Keratinocyte (primary cell): Measurements from ENCODE around the gene BRI3BP. TPM values are rescaled to one million over a fixed set of nuclear protein-coding genes. Genes with fewer than 3 reads are reported as not detected.

ENCODE experiments used
- DNase-seq: peaks from one replicate; pipeline ENCODE4 v3.0.0-alpha.2; 2011; ENCODE audit warnings: low read depth, missing footprints, low spot score
- FAIRE-seq: peaks from 2 replicates; lab custom pipeline; 2011; peaks lifted over from hg19 to GRCh38; lab: Jason Lieb, UNC
- H2AFZ ChIP-seq: 2 replicates; pipeline ENCODE4 v1.6.0; 2012; ENCODE audit warnings: low read length, control low read depth, inconsistent platforms; ENCODE audit not compliant: control insufficient read depth
- H3K27ac ChIP-seq: 2 replicates; pipeline ENCODE4 v1.5.1; 2011; ENCODE audit warnings: low read length; ENCODE audit not compliant: control insufficient read depth, insufficient read depth
- H3K27me3 ChIP-seq: 3 replicates; pipeline ENCODE4 v1.6.0; 2011; ENCODE audit warnings: low read length; ENCODE audit not compliant: control insufficient read depth, insufficient read depth; ENCODE audit errors: extremely low read depth
- H3K36me3 ChIP-seq, 2 experiments: 2 replicates in 1 of 2; 3 replicates in 1 of 2; pipeline ENCODE4 v1.5.1; 2011; ENCODE audit warnings: low read length in 2 of 2, mild to moderate bottlenecking in 1 of 2; ENCODE audit not compliant: control insufficient read depth in 2 of 2, insufficient read depth in 2 of 2; ENCODE audit errors: extremely low read depth in 1 of 2
- H3K4me1 ChIP-seq: 3 replicates; pipeline ENCODE4 v1.5.1; 2011; ENCODE audit warnings: low read length; ENCODE audit not compliant: control insufficient read depth, insufficient read depth; ENCODE audit errors: extremely low read depth
- H3K4me2 ChIP-seq: 3 replicates; pipeline ENCODE4 v1.6.0; 2011; ENCODE audit warnings: low read depth, low read length; ENCODE audit not compliant: control insufficient read depth, insufficient read depth; ENCODE audit errors: extremely low read depth
- H3K4me3 ChIP-seq, 3 experiments: fragments of 200-600 bp in 1 of 3; sonication (generic) in 1 of 3; 2 replicates in 2 of 3; 3 replicates in 1 of 3; pipeline ENCODE4 v1.5.1; 2011 to 2016; ENCODE audit warnings: low read length in 3 of 3, mild to moderate bottlenecking in 3 of 3, control low read depth in 2 of 3, inconsistent platforms in 1 of 3, low read depth in 1 of 3, mixed read lengths in 1 of 3, mixed run types in 1 of 3, moderate library complexity in 1 of 3; ENCODE audit not compliant: control insufficient read depth in 2 of 3, insufficient read depth in 2 of 3; ENCODE audit errors: extremely low read depth in 1 of 3
- H3K79me2 ChIP-seq: 2 replicates; pipeline ENCODE4 v1.6.0; 2012; ENCODE audit warnings: low read length; ENCODE audit not compliant: control insufficient read depth, insufficient read depth
- H3K9ac ChIP-seq: 3 replicates; pipeline ENCODE4 v1.6.0; 2011; ENCODE audit warnings: low read length; ENCODE audit not compliant: control insufficient read depth, insufficient read depth; ENCODE audit errors: extremely low read depth
- H3K9me1 ChIP-seq: 3 replicates; pipeline ENCODE4 v1.6.0; 2011; ENCODE audit warnings: low read length; ENCODE audit not compliant: control insufficient read depth, insufficient read depth; ENCODE audit errors: extremely low read depth
- H3K9me3 ChIP-seq: 2 replicates; pipeline ENCODE4 v1.5.1; 2012; ENCODE audit warnings: low read depth, low read length; ENCODE audit not compliant: control insufficient read depth
- H4K20me1 ChIP-seq: 3 replicates; pipeline ENCODE4 v1.6.0; 2011; ENCODE audit warnings: low read length; ENCODE audit not compliant: control insufficient read depth, insufficient read depth; ENCODE audit errors: extremely low read depth
- CTCF ChIP-seq, 3 experiments: IDR thresholded peaks in 1 of 3; conservative IDR thresholded peaks in 1 of 3; optimal IDR thresholded peaks in 1 of 3; 2 replicates in 2 of 3; 3 replicates in 1 of 3; pipeline versions ENCODE3 to v1.5.1; 2011; ENCODE audit warnings: low read length in 3 of 3, mild to moderate bottlenecking in 3 of 3, moderate library complexity in 2 of 3, control low read depth in 1 of 3, inconsistent platforms in 1 of 3; ENCODE audit not compliant: insufficient read depth in 2 of 3; ENCODE audit errors: extremely low read depth in 1 of 3
- EZH2 ChIP-seq: IDR thresholded peaks from one replicate; pipeline ENCODE4 v1.6.1; 2012; ENCODE audit warnings: inconsistent platforms, mild to moderate bottlenecking, low read length, moderate library complexity
- dilution Hi-C: fragments of 300-500 bp; cut with MboI; formaldehyde crosslinking; loops from one replicate; pipeline ENCODE4 v1.7.0; 2020; ENCODE audit warnings: low sequenced_read_pairs; ENCODE audit not compliant: extremely low pct_ligation_motif_present
- polyA plus RNA-seq, 5 experiments: library from polyadenylated mRNA; depleted of rRNA in 3 of 5; stranded (reverse) in 3 of 5; stranded (forward) in 1 of 5; unstranded in 1 of 5; fragments of >200 nt; gene quantifications; 1 replicate in 1 of 5; 2 replicates in 3 of 5; 3 replicates in 1 of 5; pipeline versions ENCODE4 v1.2.1 to v1.2.3, GENCODE V29; 2011 to 2012; ENCODE audit warnings: missing spikeins in 2 of 5, low read depth in 1 of 5, low replicate concordance in 1 of 5

BRI3BP gene
- polyA plus RNA-seq, 1 donor (not counting 4 experiments of a cell fraction or from before 2014, with no cell fraction given), result 11.6 TPM

DNA sequence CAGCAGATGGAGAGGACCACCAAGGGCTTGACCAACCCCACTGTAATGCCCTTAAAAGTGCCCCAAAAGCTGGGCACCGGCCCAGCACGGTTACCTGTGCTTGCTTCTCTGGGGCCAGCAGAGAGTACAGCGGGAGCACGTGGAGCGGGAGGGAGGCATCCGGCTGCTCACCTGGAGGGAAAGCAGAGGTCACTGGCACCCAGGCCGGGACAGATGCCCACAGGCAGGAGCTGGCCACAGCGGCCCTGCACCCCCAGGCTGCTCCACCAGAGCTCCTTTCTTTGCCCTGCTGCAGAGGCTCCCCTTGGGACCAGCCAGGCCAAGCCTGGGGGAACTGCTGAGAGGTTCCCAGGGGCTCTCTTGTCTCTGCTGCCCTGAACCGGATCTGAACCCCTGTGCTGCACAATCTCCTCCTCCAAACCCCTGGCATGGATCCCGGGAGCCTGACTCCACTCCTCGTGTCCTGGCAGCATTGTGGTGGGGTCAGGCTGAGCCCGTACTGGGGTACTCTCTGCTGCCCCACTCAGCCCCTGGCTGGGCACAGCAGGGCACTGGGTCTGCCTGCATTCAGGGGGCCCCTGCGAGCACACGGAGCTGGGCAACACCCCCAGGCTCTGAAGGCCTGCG lies 28.5 kb upstream of the BRI3BP start:
- Histone ChIP-seq H3K4me1 (no peaks in the 10 kb centered on the region), H3K36me3 (peaks cover 33 to 39% of the 10 kb centered on the region in 2 experiments), H3K79me2 (no peaks in the 10 kb centered on the region), H3K9ac (no peak overlapping the region), H3K4me3 (no peak overlapping the region), H2AFZ (no peak overlapping the region), H4K20me1 (no peaks in the 10 kb centered on the region), H3K9me1 (no peaks in the 10 kb centered on the region), H3K4me2 (no peak overlapping the region), H3K27me3 (no peaks in the 10 kb centered on the region), H3K27ac (no peak overlapping the region), H3K9me3 (no peaks in the 10 kb centered on the region)
- dilution Hi-C loops, result no loop called here
- no peak for FAIRE-seq
- no peak for TF ChIP-seq EZH2
- TF ChIP-seq CTCF (optimal IDR thresholded peaks at IDR 0.05 in 1 of 3, IDR thresholded peaks at IDR 0.05 in 1 of 3, conservative IDR thresholded peaks at IDR 0.05 in 1 of 3; ENCODE audit: extremely low read depth in 1 of 3, insufficient read depth in 2 of 3, low read length in 3 of 3), result no peak
- no peak for DNase-seq

- Histone ChIP-seq H3K36me3 (peaks cover 36 to 46% of the 10 kb centered on the region in 2 experiments), H3K27me3 (no peaks in the 10 kb centered on the region), H4K20me1 (no peaks in the 10 kb centered on the region), H3K27ac (no peak overlapping the region), H3K4me3 (no peak overlapping the region), H3K4me2 (no peak overlapping the region), H3K9me1 (no peaks in the 10 kb centered on the region), H3K9ac (no peak overlapping the region), H3K9me3 (no peaks in the 10 kb centered on the region), H2AFZ (no peak overlapping the region), H3K4me1 (no peaks in the 10 kb centered on the region), H3K79me2 (no peaks in the 10 kb centered on the region)
- FAIRE-seq (no peak), DNase-seq (no peak)
- dilution Hi-C loops, result no loop called here
- TF ChIP-seq CTCF (optimal IDR thresholded peaks at IDR 0.05 in 1 of 3, IDR thresholded peaks at IDR 0.05 in 1 of 3, conservative IDR thresholded peaks at IDR 0.05 in 1 of 3; ENCODE audit: extremely low read depth in 1 of 3, insufficient read depth in 2 of 3, low read length in 3 of 3), result no peak
- no peak for TF ChIP-seq EZH2
Observed at GRCh38 chr12:124967016-124967739, 26.3 kb upstream of the BRI3BP start.
